Mesodermal cell (in vitro differentiated cells): ENCODE measurements around the gene ZC3H4.
A peak's percentile ranks its signal among the peaks of the same experiment; 100 is the strongest.
"Not testable (repeated sequence)": the region's sequence is repeated elsewhere in the genome, so short reads cannot be mapped to it uniquely, and the experiment has no call there.

ENCODE experiments used
- H3K27ac ChIP-seq: 2 replicates; pipeline ENCODE4 v1.7.0; 2013; ENCODE audit warnings: mild to moderate bottlenecking, low read depth, low read length, moderate library complexity; ENCODE audit not compliant: severe bottlenecking
- H3K36me3 ChIP-seq: 2 replicates; pipeline ENCODE4 v1.7.1; 2013; ENCODE audit warnings: mild to moderate bottlenecking, low read length, moderate library complexity; ENCODE audit not compliant: control insufficient read depth, insufficient read depth
- H3K4me1 ChIP-seq: one replicate; pipeline ENCODE4 v1.7.1; 2013; ENCODE audit warnings: mild to moderate bottlenecking, low read length; ENCODE audit not compliant: insufficient read depth, control insufficient read depth, poor library complexity, severe bottlenecking
- H3K4me3 ChIP-seq: 2 replicates; pipeline ENCODE4 v1.7.0; 2013; ENCODE audit warnings: low read length, control low read depth, mild to moderate bottlenecking; ENCODE audit not compliant: insufficient read depth, poor library complexity, severe bottlenecking; ENCODE audit errors: extremely low read depth
- H3K9me3 ChIP-seq: 2 replicates; pipeline ENCODE4 v1.7.1; 2013; ENCODE audit warnings: mild to moderate bottlenecking, low read length, moderate library complexity; ENCODE audit not compliant: control insufficient read depth
- WGBS, 2 experiments: methylation state at CpG; one replicate each; pipeline ENCODE4 v1.1.5; 2013; ENCODE audit warnings: missing lambda C conversion rate in 2 of 2; ENCODE audit not compliant: insufficient coverage in 2 of 2; 5-methylcytosine and 5-hydroxymethylcytosine counted together

The ZC3H4 gene

GRCh38 chr19:47067215-47067847 lies 46.2 kb downstream of the ZC3H4 start:
- no peak overlapping the region for H3K4me3 ChIP-seq
- H3K9me3 ChIP-seq: no peaks in the 10 kb centered on the region
- no peaks in the 10 kb centered on the region for H3K4me1 ChIP-seq
- no peak overlapping the region for H3K27ac ChIP-seq
- peaks cover 82% of the 10 kb centered on the region for H3K36me3 ChIP-seq
- WGBS, 2 experiments: 95 to 97% methylated on average over 30 of the region's 36 CpGs

- Histone ChIP-seq H3K27ac (no peak overlapping the region), H3K36me3 (peaks cover 75% of the 10 kb centered on the region), H3K4me1 (no peaks in the 10 kb centered on the region), H3K4me3 (no peak overlapping the region), H3K9me3 (no peaks in the 10 kb centered on the region)
- 97% methylated on average over 49 to 59 of the region's 61 CpGs for WGBS, 2 experiments
These were observed 47.0 kb downstream of the ZC3H4 start for GRCh38 chr19:47066376-47067214.

- Histone ChIP-seq H3K4me1 (no peaks in the 10 kb centered on the region), H3K4me3 (no peak overlapping the region), H3K9me3 (no peaks in the 10 kb centered on the region), H3K27ac (no peak overlapping the region), H3K36me3 (peaks cover 63% of the 10 kb centered on the region)
- 98 to 100% methylated on average over 7 to 11 of the region's 11 CpGs for WGBS, 2 experiments
These were observed 48.3 kb downstream of the ZC3H4 start for GRCh38 chr19:47065242-47065641.

GRCh38 chr19:47063874-47064273 lies 49.7 kb downstream of the ZC3H4 start:
- WGBS, 2 experiments: 100% methylated on average over 2 to 5 of the region's 6 CpGs
- H3K36me3 ChIP-seq: peaks cover 49% of the 10 kb centered on the region

GRCh38 chr19:47058621-47059022 lies 55.0 kb downstream of the ZC3H4 start:
- no peak overlapping the region for H3K27ac ChIP-seq
- no peaks in the 10 kb centered on the region for H3K9me3 ChIP-seq
- WGBS, 2 experiments: 84 to 87% methylated on average over 10 of the region's 11 CpGs
- H3K4me3 ChIP-seq: no peak overlapping the region
- peaks cover 10% of the 10 kb centered on the region for H3K4me1 ChIP-seq
- H3K36me3 ChIP-seq: peaks cover under 1% of the 10 kb centered on the region

More at GRCh38 chr19:47063874-47064273, 49.7 kb downstream of the ZC3H4 start:
- Histone ChIP-seq H3K4me1 (peaks cover under 1% of the 10 kb centered on the region), H3K9me3 (no peaks in the 10 kb centered on the region), H3K4me3 (no peak overlapping the region), H3K27ac (no peak overlapping the region)

- Histone ChIP-seq H3K36me3 (no peaks in the 10 kb centered on the region), H3K27ac (no peak overlapping the region), H3K4me3 (no peak overlapping the region), H3K4me1 (peaks cover 10% of the 10 kb centered on the region), H3K9me3 (no peaks in the 10 kb centered on the region)
- WGBS, 2 experiments: 89 to 100% methylated on average over 1 to 2 of the region's 2 CpGs
These were observed 56.2 kb downstream of the ZC3H4 start for GRCh38 chr19:47057328-47057727.

- Histone ChIP-seq H3K27ac (no peak overlapping the region), H3K9me3 (no peaks in the 10 kb centered on the region), H3K36me3 (no peaks in the 10 kb centered on the region), H3K4me3 (no peak overlapping the region), H3K4me1 (peaks cover 10% of the 10 kb centered on the region)
- 82 to 92% methylated on average over 4 of the region's 5 CpGs for WGBS, 2 experiments
These were observed 57.2 kb downstream of the ZC3H4 start for GRCh38 chr19:47056411-47056810.

- H3K27ac ChIP-seq, H3K9me3 ChIP-seq, H3K4me3 ChIP-seq, H3K36me3 ChIP-seq, H3K4me1 ChIP-seq: not testable (repeated sequence)
- WGBS, 2 experiments: 76% methylated on average over 2 of the region's 3 CpGs; no CpG with 5 or more reads in 1 of the 2 experiments
These were observed 63.0 kb downstream of the ZC3H4 start for GRCh38 chr19:47050562-47050961.

- Histone ChIP-seq H3K36me3 (peaks cover 5% of the 10 kb centered on the region), H3K4me1 (no peaks in the 10 kb centered on the region), H3K9me3 (no peaks in the 10 kb centered on the region), H3K4me3 (no peak overlapping the region), H3K27ac (peak overlapping the region; percentile 5)
- 69% methylated on average over 8 to 9 of the region's 9 CpGs for WGBS, 2 experiments
These were observed 64.3 kb downstream of the ZC3H4 start for GRCh38 chr19:47049307-47049700.

GRCh38 chr19:47047763-47048405 lies 65.7 kb downstream of the ZC3H4 start:
- peaks cover 5% of the 10 kb centered on the region for H3K36me3 ChIP-seq
- H3K4me3 ChIP-seq: peak overlapping the region; percentile 99
- H3K9me3 ChIP-seq: no peaks in the 10 kb centered on the region
- WGBS, 2 experiments: 3 to 6% methylated on average over 27 to 40 of the region's 42 CpGs
- peak overlapping the region; percentile 29 for H3K27ac ChIP-seq
- H3K4me1 ChIP-seq: no peaks in the 10 kb centered on the region
